Amygdala (tissue), 56 donors: Measurements from ENCODE around the gene INPPL1.
A peak's percentile ranks its signal among the peaks of the same experiment; 100 is the strongest.

ENCODE experiments used
- DNase-seq, 56 donors: peaks; one replicate each; lab custom pipeline; 2025; lab: John Stamatoyannopoulos, UW

Gene INPPL1

DNA sequence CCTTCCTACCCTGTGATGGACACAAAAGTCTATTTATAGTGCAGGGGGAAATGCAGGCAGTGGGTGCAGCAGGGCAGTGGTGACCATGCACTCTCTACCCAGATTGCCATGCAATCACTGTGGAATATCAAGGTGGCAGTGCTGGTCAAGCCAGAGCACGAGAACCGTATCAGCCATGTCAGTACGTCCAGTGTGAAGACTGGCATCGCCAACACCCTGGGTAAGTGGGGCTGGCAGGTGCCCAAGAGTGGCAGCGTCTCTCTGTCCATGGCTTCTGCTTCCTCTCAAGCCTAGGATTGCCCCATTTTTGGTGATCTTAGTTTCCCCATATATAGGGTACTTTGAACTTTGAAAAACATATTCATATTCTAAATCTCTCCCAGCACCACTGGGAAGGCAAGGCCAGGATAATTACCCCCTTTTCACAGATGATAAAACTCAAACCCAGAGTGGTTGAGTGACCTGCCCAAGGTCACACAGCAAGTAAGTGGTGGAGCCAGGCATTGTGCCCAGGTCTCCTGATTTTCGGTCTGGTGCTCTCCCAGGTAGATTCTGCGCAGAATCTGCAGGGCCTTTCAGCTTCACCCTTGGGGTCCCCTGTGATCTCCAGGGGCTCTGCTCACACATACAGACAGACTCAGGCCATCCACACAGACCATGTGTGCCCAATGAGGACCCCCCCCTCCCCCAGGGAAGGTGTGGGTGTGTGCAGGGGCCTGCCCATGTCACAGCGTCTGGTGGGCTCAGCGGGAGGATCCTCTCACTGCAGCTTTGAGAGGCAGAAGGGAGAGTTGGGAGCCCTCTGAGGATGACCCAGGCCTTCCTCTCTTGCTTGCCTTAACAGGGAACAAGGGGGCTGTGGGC is 7.1 kb downstream of the INPPL1 start:
- no peak for DNase-seq

DNA sequence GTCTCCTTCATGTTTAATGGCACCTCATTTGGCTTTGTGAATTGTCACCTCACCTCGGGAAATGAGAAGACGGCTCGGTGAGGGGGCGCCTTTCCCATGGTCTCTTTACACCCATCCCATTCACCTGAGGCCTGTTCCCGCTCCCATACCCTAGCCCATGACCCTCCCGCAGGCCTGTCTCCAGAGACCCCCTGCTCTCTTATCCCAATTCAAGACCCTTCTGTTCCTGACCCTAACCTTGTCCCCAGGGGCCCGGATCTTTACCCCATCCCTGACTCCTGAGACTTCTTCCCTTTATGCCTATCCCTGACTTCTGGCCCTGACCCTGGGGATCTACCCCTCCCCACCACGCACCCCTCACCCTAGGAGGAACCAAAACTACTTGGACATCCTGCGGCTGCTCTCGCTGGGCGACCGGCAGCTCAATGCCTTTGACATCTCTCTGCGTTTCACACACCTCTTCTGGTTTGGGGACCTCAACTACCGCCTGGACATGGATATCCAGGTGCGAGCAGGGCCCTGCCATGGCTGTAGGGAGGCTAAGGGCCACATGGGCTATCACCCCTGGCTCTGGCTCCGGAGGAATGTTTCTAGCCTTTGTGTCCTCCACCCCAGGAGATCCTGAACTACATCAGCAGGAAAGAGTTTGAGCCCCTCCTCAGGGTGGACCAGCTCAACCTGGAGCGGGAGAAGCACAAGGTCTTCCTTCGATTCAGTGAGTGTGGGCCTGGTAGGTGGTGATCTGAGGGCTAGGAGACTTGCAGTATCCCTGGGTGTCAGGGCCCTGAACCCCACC is 7.9 kb downstream of the INPPL1 start:
- DNase-seq, result no peak

GRCh38 chr11:72233056-72233772 is 8.6 kb downstream of the INPPL1 start:
- DNase-seq, result no peak

- no peak for DNase-seq
Observed at GRCh38 chr11:72233773-72234513, 9.4 kb downstream of the INPPL1 start.

DNA sequence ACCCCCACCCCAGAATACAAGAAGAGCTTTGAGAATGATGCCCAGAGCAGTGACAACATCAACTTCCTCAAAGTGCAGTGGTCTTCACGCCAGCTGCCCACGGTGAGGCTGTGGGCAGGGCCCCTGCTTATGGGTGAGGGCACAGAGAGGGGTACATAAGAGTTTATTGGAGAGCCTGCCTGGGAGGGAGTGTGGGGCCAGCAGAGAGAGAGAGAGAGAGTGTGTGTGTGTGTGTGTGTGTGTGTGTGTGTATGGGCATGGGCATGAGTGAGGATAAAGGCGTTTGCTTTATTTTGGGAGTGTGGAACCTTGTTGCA is 9.9 kb downstream of the INPPL1 start:
- no peak for DNase-seq

DNA sequence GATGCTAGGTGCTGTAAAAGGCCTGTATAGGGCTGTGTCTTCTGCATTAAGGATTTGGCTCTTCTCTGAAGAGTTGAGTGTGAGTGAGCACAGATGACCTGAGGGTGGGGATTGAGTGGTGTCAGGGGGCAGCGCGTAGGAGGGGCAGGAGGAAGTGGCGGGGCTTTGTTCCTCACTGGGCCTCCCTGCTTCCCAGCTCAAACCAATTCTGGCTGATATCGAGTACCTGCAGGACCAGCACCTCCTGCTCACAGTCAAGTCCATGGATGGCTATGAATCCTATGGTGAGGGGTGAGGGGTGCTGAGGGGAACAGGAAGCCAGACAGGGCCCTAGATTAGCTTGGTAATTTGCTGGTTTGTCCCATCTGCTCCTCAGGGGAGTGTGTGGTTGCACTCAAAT is 10.4 kb downstream of the INPPL1 start:
- no peak for DNase-seq

DNA sequence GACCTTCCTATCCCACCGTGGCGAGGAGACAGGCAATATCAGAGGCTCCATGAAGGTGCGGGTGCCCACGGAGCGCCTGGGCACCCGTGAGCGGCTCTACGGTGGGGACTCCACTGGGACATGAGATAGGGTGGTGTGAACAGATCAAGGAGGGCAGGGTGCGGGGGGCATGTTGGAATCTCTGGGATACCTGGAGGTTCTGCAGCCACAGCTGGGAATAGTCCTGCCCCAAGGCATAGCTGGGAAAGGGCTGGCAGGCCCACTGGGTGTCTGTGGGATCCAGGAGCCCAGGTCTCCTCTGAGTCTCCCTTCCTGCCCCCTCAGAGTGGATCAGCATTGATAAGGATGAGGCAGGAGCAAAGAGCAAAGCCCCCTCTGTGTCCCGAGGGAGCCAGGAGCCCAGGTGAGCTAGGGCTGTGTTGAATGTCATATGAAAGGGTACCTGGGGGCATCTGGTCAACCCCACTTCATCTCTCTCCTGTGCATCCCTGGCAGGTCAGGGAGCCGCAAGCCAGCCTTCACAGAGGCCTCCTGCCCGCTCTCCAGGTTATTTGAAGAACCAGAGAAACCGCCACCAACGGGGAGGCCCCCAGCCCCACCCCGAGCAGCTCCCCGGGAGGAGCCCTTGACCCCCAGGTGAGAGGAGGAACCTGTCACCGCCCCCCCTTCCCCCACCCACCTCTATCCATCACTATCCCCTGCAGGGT is 10.9 kb downstream of the INPPL1 start:
- no peak for DNase-seq

DNA sequence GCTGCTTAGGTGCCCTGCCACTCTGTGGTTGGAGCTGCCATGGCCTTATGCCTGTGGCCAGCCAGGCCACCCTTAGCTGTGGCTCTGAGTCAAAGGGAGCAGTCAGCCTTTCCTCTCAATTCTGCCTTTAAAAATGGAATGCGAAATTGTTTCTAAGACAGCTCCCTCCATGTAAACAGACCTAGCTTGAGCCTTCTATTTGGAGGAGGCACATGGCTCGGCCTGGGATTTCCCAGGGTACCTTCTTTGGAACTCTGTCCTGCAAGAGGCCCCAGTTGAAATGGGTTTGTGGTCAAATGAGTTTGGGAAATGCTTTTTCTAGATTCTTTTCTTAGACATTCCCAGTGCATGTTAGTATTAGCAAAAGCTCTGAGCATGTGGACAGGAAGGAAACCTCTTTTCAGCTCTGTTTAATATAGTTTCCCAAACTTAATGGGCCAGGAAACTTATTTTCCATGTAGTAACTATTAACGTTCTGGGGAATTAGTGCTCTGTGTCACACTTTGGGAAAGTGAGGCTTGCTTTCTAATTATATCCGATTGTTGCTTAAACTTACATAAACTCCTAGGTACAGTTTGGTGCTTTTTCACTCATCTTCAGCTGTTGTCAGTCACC is 11.6 kb downstream of the INPPL1 start:
- no peak for DNase-seq

- no peak for DNase-seq
Observed at GRCh38 chr11:72236774-72237111, 12.2 kb downstream of the INPPL1 start.

- DNase-seq, result no peak
Observed at GRCh38 chr11:72237112-72237931, 12.8 kb downstream of the INPPL1 start.

DNA sequence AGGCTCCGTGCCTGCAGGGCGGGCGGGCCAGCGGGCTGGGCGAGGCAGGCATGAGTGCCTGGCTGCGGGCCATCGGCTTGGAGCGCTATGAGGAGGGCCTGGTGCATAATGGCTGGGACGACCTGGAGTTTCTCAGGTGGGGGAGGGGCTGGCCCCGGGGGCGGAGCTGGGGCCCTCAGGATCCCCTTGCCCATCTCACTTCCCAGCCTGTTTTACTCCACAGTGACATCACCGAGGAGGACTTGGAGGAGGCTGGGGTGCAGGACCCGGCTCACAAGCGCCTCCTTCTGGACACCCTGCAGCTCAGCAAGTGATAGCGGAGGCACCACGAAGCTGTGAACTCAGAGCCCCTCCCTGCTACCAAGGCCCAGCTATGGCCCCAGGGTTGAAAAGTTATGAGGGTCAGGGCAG is 13.5 kb downstream of the INPPL1 start:
- DNase-seq, result peak in 18 of 56 donors; percentile 11 to 55 (median 31)

DNA sequence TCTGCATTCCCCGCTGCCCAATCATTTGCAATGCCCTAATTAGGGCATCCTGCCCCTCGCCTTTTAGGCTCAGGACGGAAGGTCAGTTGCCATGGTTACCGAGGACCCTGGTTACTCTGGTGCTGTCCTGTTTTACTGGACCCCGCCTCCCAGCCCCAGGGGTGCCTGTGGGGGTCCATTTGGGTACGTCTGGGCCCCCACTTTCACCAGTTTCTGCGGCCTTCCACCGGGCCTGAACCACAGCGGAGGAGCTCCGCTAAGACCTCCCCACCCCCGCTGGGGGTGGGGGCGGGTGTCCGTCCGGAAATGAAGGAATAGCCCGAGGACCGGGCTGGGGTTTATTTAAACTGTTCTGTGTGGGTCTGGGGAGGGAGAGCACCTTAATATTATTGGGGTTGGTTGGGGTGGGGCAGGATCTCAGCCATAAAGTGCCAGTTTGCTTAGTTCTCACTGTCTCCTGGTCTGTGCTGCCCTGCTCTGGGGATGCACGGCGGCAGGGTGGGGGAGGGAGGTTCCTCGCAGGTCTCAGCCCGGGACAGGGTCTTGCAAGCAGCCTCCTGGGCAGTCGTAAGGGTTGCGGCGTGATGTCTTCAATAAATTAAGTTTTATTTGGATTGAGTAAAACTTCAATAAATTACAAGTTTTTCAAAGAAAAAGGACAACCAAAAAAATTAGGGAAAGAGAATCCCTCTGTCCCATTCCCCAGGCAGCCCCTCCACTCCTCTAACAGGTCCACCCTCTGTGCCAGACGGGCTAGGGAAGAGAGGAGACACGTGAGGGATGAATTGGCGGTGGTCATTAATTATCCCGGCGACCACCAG is 14.1 kb downstream of the INPPL1 start:
- no peak for DNase-seq

GRCh38 chr11:72239313-72239848 is 14.8 kb downstream of the INPPL1 start:
- peak in 7 of 56 donors; percentile 14 to 61 (median 38) for DNase-seq

DNA sequence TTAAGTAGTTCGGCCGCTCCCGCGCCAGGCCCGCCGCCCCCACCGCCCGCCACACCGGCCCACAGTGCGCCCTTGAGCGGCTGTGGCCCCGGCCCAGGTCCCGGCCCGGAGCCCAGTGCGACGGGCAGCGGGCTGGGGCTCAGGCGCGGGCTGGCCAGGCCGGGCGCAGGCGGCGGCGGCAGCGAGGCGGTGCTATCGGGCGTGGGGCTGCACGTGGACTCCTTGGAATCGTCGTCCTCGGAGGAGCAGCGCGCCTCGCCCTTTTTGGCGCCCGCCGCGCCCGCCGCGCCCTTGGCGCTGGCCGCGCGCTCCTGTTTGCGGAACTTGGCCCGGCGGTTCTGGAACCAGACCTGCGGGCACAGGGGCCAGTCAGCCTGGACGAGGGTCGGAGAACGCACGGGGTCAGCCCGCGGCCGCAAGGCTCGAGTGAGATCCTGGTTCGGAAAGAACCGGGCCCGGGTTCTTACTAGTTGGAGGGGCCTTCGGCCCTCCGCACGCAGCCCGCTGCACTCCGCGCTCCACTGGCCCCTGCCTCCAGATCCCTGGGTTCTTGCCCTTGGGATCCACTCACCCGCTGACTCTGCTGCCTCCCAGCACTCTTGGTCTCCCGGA is 15.4 kb downstream of the INPPL1 start:
- DNase-seq, result peak in 9 of 56 donors; percentile 5 to 64 (median 52)

GRCh38 chr11:72240461-72241290 is 16.1 kb downstream of the INPPL1 start:
- no peak for DNase-seq

DNA sequence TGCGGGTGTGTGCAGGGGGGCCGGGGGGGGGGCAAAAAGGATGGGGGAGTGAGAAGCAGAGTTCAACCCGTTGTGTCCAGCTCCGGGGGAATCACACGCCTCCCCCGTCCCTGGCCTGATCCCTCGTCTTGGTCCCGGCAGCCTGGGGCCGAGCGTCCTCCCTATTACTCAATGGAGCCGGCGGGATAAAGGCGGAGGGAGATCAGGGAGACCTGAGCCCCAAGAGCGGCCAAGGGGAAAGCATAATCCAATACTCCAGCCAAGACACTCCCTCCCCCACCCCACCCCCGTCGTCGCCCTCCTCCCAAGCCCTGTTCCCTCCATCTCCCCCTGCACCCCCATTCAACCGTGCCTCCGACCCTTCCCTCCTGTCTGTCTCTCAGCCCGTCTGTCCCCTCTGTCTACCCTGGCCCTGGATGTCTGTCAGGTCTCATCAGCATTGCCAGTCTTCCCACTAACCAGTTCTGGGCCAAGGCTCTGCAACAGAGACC is 16.8 kb downstream of the INPPL1 start:
- DNase-seq, result no peak
